Measurements from ENCODE around the gene RNF181. TPM values are rescaled to one million over a fixed set of nuclear protein-coding genes. Genes with fewer than 3 reads are reported as not detected.
"Not testable (repeated sequence)": the region's sequence is repeated elsewhere in the genome, so short reads cannot be mapped to it uniquely, and the experiment has no call there.

RNF181 gene
- 107 and 109 TPM in 2 replicates for total RNA-seq (2014; rRNA removed; shearing (Covaris generic))

- DNase-seq (ENCODE audit: low spot score): peak; percentile 97
These were observed at the start of gene RNF181 for GRCh38 chr2:85595301-85596025. RNF181 (plus strand) TSS chr2:85595745; CDS start chr2:85595764, 19 bp downstream.

- DNase-seq (ENCODE audit: low spot score): no peak
These were observed 49.7 kb upstream of the RNF181 start for GRCh38 chr2:85545780-85546240.

- no peak for DNase-seq (ENCODE audit: low spot score)
These were observed 48.3 kb upstream of the RNF181 start for GRCh38 chr2:85547089-85547858.

GRCh38 chr2:85547859-85548607, 47.5 kb upstream of the RNF181 start:
- no peak for DNase-seq (ENCODE audit: low spot score)

- no peak for DNase-seq (ENCODE audit: low spot score)
These were observed 47.0 kb upstream of the RNF181 start for GRCh38 chr2:85548608-85548900.

- no peak for DNase-seq (ENCODE audit: low spot score)
These were observed 46.5 kb upstream of the RNF181 start for GRCh38 chr2:85549095-85549494.

- DNase-seq (ENCODE audit: low spot score): no peak
These were observed 45.7 kb upstream of the RNF181 start for GRCh38 chr2:85549826-85550225.

- DNase-seq (ENCODE audit: low spot score): no peak
These were observed 45.1 kb upstream of the RNF181 start for GRCh38 chr2:85550486-85550885.

GRCh38 chr2:85551698-85552678, 43.6 kb upstream of the RNF181 start:
- peak; percentile 94 for DNase-seq (ENCODE audit: low spot score)

GRCh38 chr2:85553184-85553583, 42.4 kb upstream of the RNF181 start:
- DNase-seq (ENCODE audit: low spot score): no peak

- no peak for DNase-seq (ENCODE audit: low spot score)
These were observed 40.4 kb upstream of the RNF181 start for GRCh38 chr2:85554980-85555612.

GRCh38 chr2:85557130-85557529, 38.4 kb upstream of the RNF181 start:
- no peak for DNase-seq (ENCODE audit: low spot score)

GRCh38 chr2:85558160-85558559, 37.4 kb upstream of the RNF181 start:
- no peak for DNase-seq (ENCODE audit: low spot score)

GRCh38 chr2:85560403-85560726, 35.2 kb upstream of the RNF181 start:
- DNase-seq (ENCODE audit: low spot score): not testable (repeated sequence)

- no peak for DNase-seq (ENCODE audit: low spot score)
These were observed 34.7 kb upstream of the RNF181 start for GRCh38 chr2:85560812-85561279.

- DNase-seq (ENCODE audit: low spot score): peak; percentile 95
These were observed 34.0 kb upstream of the RNF181 start, which contains the start of gene GGCX for GRCh38 chr2:85561280-85562212. GGCX (minus strand) TSS chr2:85561493; CDS start chr2:85561428, 65 bp downstream.

GRCh38 chr2:85564144-85564563, 31.4 kb upstream of the RNF181 start:
- DNase-seq (ENCODE audit: low spot score): no peak

- DNase-seq (ENCODE audit: low spot score): no peak
These were observed 29.3 kb upstream of the RNF181 start for GRCh38 chr2:85566265-85566664.

- no peak for DNase-seq (ENCODE audit: low spot score)
These were observed 19.8 kb upstream of the RNF181 start for GRCh38 chr2:85575739-85576138.

Data from HT-29 (cell line).